HG02885 (cell line): ENCODE data around the gene GON7.
"Not testable (repeated sequence)": the region's sequence is repeated elsewhere in the genome, so short reads cannot be mapped to it uniquely, and the experiment has no call there.

ENCODE experiments used
- ATAC-seq: cut with Tn5 transposase; IDR thresholded peaks from one replicate; pipeline ENCODE4 v1.9.1; 2021; ENCODE audit warnings: mild to moderate bottlenecking; ENCODE audit not compliant: unreplicated experiment, poor library complexity

GON7 gene

GRCh38 chr14:93201155-93201704, 5.6 kb downstream of the GON7 start:
- no peak for ATAC-seq

- no peak for ATAC-seq
These were observed 6.3 kb downstream of the GON7 start for GRCh38 chr14:93200553-93200952.

GRCh38 chr14:93199031-93199430, 7.8 kb downstream of the GON7 start:
- ATAC-seq = no peak

GRCh38 chr14:93195316-93195999, 11.4 kb downstream of the GON7 start:
- no peak for ATAC-seq

GRCh38 chr14:93186956-93187355, 19.9 kb downstream of the GON7 start:
- no peak for ATAC-seq

GRCh38 chr14:93186466-93186865, 20.4 kb downstream of the GON7 start:
- ATAC-seq = no peak

GRCh38 chr14:93185349-93185720, 21.5 kb downstream of the GON7 start:
- ATAC-seq = no peak

- ATAC-seq = peak; percentile 84
These were observed 22.2 kb downstream of the GON7 start, which contains the start of the genes LYSET and MOAP1 for GRCh38 chr14:93184391-93185348. Gene LYSET (plus strand): TSS chr14:93185317. CDS start chr14:93185406, 89 bp downstream. Gene MOAP1 (minus strand): TSS chr14:93184897. CDS start chr14:93184242, 655 bp downstream.

GRCh38 chr14:93183596-93184317, 23.1 kb downstream of the GON7 start:
- ATAC-seq = no peak

GRCh38 chr14:93175492-93175891, 31.4 kb downstream of the GON7 start:
- ATAC-seq = no peak

- ATAC-seq = not testable (repeated sequence)
These were observed 32.1 kb downstream of the GON7 start for GRCh38 chr14:93174731-93175130.

GRCh38 chr14:93173943-93174395, 32.9 kb downstream of the GON7 start:
- no peak for ATAC-seq

- no peak for ATAC-seq
These were observed 35.5 kb downstream of the GON7 start for GRCh38 chr14:93171376-93171775.

- not testable (repeated sequence) for ATAC-seq
These were observed 36.7 kb downstream of the GON7 start for GRCh38 chr14:93170141-93170540.

GRCh38 chr14:93169619-93170018, 37.2 kb downstream of the GON7 start:
- not testable (repeated sequence) for ATAC-seq

- not testable (repeated sequence) for ATAC-seq
These were observed 38.3 kb downstream of the GON7 start for GRCh38 chr14:93168610-93169009.

- not testable (repeated sequence) for ATAC-seq
These were observed 41.3 kb downstream of the GON7 start for GRCh38 chr14:93165271-93166265.

- ATAC-seq = no peak
These were observed 43.3 kb downstream of the GON7 start for GRCh38 chr14:93163564-93163963.

- no peak for ATAC-seq
These were observed 45.4 kb downstream of the GON7 start for GRCh38 chr14:93161411-93161940.
